ENCODE data around the gene NR2C2. TPM values are rescaled to one million over a fixed set of nuclear protein-coding genes. Genes with fewer than 3 reads are reported as not detected.

The NR2C2 gene
- total and polyA plus RNA-seq, 10 of the 15 experiments (the other 5 are each of a cell fraction or from before 2014, with no cell fraction given) = 2.7 to 30.3 (median 18.3) TPM

- 0 out of 2 replicates have a peak, but pooled peaks have one; percentile 62 for TF ChIP-seq POLR2AphosphoS2 (IDR thresholded peaks at IDR 0.05; ENCODE audit: low read depth, low read length)
- TF ChIP-seq MEF2A (IDR thresholded peaks at IDR 0.05; ENCODE audit: insufficient read depth, low read depth, low read length) = 0 out of 2 replicates have a peak, but pooled peaks have one; percentile 25
- no peak for TF ChIP-seq PRDM15 (CRISPR knock-in tag; IDR thresholded peaks at IDR 0.05)
- no peak for TF ChIP-seq SREBF1 (IDR thresholded peaks at IDR 0.05; ENCODE audit: low read length)
Observed at GRCh38 chr3:14947886-14948608, 664 bp downstream of the NR2C2 start (continued).

GRCh38 chr3:14948609-14949038, 1.2 kb downstream of the NR2C2 start:
- WGBS (ENCODE audit: insufficient coverage, insufficient replicate concordance, low lambda C conversion rate, missing lambda C conversion rate) = 3% methylated on average over 23 of the region's 26 CpGs
- no peaks in the 10 kb centered on the region for H3K9me3 ChIP-seq (replicated peaks; ENCODE audit: control insufficient read depth, insufficient read depth, low read length)
- peak overlapping the region; percentile 80 for H2AFZ ChIP-seq (ENCODE audit: control insufficient read depth, low read depth, low read length)
- RAD21 ChIA-PET (ENCODE audit: unreplicated experiment) = interaction anchor here (0.8 to 1.6 kb wide), 6 partner anchors 8 to 297 kb away, joined by 3 to 5 read pairs (median 3); partner anchors contain the start of genes CCDC174 and MRPS25
- in situ Hi-C loops (cut with MboI) (no loop called here), intact Hi-C loops (cut with micrococcal nuclease; ENCODE audit: unreplicated experiment) (loop anchor here (2.0 to 5.0 kb wide), 3 partner anchors 40 to 119 kb away; partner anchors contain the start of gene MRPS25)
- POLR2A ChIA-PET = interaction anchor here (0.7 to 1.5 kb wide), 7 partner anchors 8 to 297 kb away, joined by 3 to 4 read pairs (median 3); partner anchors contain the start of gene CCDC174
- no peak for FAIRE-seq
- H3K4me1 ChIP-seq (ENCODE audit: control insufficient read depth, insufficient read depth, low read length) = peaks cover 3% of the 10 kb centered on the region
- no peak for DNase-seq (ENCODE audit: low read depth, low spot score)
- no peaks in the 10 kb centered on the region for H3K27me3 ChIP-seq (replicated peaks in 1 of 2; ENCODE audit: control insufficient read depth in 2 of 2, insufficient read depth in 2 of 2, low read length in 1 of 2)
- H3K79me2 ChIP-seq (ENCODE audit: control insufficient read depth, insufficient read depth, low read length) = peaks cover 71% of the 10 kb centered on the region
- peak; percentile 2 for ATAC-seq
- H3K9ac ChIP-seq (ENCODE audit: control insufficient read depth, insufficient read depth, low read length) = peak overlapping the region; percentile 82
- peak overlapping the region; percentile 52 for H3K27ac ChIP-seq (ENCODE audit: control insufficient read depth, insufficient read depth)
- H3K4me3 ChIP-seq = peak overlapping the region; percentile 78
- CTCF ChIA-PET = interaction anchor here (0.9 kb wide), 1 partner anchor 150 kb away, joined by 3 read pairs; the partner anchor contains the start of gene RBSN
- no peaks in the 10 kb centered on the region for H4K20me1 ChIP-seq (ENCODE audit: control insufficient read depth, insufficient read depth)
- peaks cover 0 to 6% of the 10 kb centered on the region in 2 experiments for H3K36me3 ChIP-seq (ENCODE audit: control insufficient read depth in 2 of 2, insufficient read depth in 2 of 2, low read length in 1 of 2)
- peak overlapping the region; percentile 60 for H3K4me2 ChIP-seq (ENCODE audit: control insufficient read depth, insufficient read depth)
- BruUV-seq (replicated peaks) = no TSS peak
- SMC1A ChIA-PET (ENCODE audit: uncharacterized antibody, unreplicated experiment) = interaction anchor here (0.6 to 1.7 kb wide), 4 partner anchors 9 to 81 kb away, joined by 3 to 12 read pairs (median 4); no protein-coding TSS in a partner anchor
- TF ChIP-seq EGR1 (IDR thresholded peaks at IDR 0.05; ENCODE audit: borderline replicate concordance in 1 of 2, low read depth in 2 of 2, low read length in 2 of 2) = 0 out of 3 replicates have a peak, but pooled peaks of 1 of the 2 experiments have one; percentile 23
- TF ChIP-seq TCF12 (IDR thresholded peaks at IDR 0.05; ENCODE audit: low read depth, low read length) = 0 out of 2 replicates have a peak, but pooled peaks have one; percentile 6
- no peak for TF ChIP-seq CBFB (IDR thresholded peaks at IDR 0.05; ENCODE audit: low read depth)
- TF ChIP-seq TAF1 (IDR thresholded peaks at IDR 0.05; ENCODE audit: borderline replicate concordance, low read depth, low read length) = 0 out of 2 replicates have a peak, but pooled peaks have one; percentile 21
- TF ChIP-seq SP1 (IDR thresholded peaks at IDR 0.05; ENCODE audit: low read depth, low read length) = no peak
- TF ChIP-seq, protein P1, sequence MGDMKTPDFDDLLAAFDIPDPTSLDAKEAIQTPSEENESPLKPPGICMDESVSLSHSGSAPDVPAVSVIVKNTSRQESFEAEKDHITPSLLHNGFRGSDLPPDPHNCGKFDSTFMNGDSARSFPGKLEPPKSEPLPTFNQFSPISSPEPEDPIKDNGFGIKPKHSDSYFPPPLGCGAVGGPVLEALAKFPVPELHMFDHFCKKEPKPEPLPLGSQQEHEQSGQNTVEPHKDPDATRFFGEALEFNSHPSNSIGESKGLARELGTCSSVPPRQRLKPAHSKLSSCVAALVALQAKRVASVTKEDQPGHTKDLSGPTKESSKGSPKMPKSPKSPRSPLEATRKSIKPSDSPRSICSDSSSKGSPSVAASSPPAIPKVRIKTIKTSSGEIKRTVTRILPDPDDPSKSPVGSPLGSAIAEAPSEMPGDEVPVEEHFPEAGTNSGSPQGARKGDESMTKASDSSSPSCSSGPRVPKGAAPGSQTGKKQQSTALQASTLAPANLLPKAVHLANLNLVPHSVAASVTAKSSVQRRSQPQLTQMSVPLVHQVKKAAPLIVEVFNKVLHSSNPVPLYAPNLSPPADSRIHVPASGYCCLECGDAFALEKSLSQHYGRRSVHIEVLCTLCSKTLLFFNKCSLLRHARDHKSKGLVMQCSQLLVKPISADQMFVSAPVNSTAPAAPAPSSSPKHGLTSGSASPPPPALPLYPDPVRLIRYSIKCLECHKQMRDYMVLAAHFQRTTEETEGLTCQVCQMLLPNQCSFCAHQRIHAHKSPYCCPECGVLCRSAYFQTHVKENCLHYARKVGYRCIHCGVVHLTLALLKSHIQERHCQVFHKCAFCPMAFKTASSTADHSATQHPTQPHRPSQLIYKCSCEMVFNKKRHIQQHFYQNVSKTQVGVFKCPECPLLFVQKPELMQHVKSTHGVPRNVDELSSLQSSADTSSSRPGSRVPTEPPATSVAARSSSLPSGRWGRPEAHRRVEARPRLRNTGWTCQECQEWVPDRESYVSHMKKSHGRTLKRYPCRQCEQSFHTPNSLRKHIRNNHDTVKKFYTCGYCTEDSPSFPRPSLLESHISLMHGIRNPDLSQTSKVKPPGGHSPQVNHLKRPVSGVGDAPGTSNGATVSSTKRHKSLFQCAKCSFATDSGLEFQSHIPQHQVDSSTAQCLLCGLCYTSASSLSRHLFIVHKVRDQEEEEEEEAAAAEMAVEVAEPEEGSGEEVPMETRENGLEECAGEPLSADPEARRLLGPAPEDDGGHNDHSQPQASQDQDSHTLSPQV (IDR thresholded peaks at IDR 0.05) = no peak
- TF ChIP-seq MTA2 (IDR thresholded peaks at IDR 0.05; ENCODE audit: low read depth) = no peak
- peak; percentile 70 for TF ChIP-seq POLR2A (IDR thresholded peaks at IDR 0.05; ENCODE audit: low read depth, low read length)
- TF ChIP-seq YY1 (IDR thresholded peaks at IDR 0.05; ENCODE audit: low read depth, low read length) = peak; percentile 67; the same call in 1 of the 2 replicates
- no peak for TF ChIP-seq POU2F2 (IDR thresholded peaks at IDR 0.05; ENCODE audit: borderline replicate concordance, low read depth, low read length)
